HUES6 (cell line): Measurements from ENCODE around the gene ZNF829.
A peak's percentile ranks its signal among the peaks of the same experiment; 100 is the strongest.

Experiments used
- H3K27ac ChIP-seq: 2 replicates; pipeline ENCODE4 v1.7.0; 2013; ENCODE audit warnings: low read depth, mild to moderate bottlenecking, low read length, inconsistent platforms
- H3K27me3 ChIP-seq: 2 replicates; pipeline ENCODE4 v1.6.1; 2013; ENCODE audit warnings: low read length; ENCODE audit not compliant: control insufficient read depth, insufficient read depth
- H3K36me3 ChIP-seq: 2 replicates; pipeline ENCODE4 v1.6.1; 2013; ENCODE audit warnings: low read length; ENCODE audit not compliant: control insufficient read depth, insufficient read depth
- H3K4me1 ChIP-seq: 2 replicates; pipeline ENCODE4 v1.6.1; 2013; ENCODE audit warnings: low read length; ENCODE audit not compliant: control insufficient read depth, insufficient read depth
- H3K4me3 ChIP-seq: 2 replicates; pipeline ENCODE4 v1.5.1; 2013; ENCODE audit warnings: low read depth, low read length
- H3K9ac ChIP-seq: one replicate; pipeline ENCODE4 v1.6.1; 2013; ENCODE audit warnings: mild to moderate bottlenecking, low read length
- H3K9me3 ChIP-seq: 2 replicates; pipeline ENCODE4 v1.6.1; 2013; ENCODE audit warnings: low read depth, low read length; ENCODE audit not compliant: control insufficient read depth, insufficient read depth

ZNF829 gene

GRCh38 chr19:36891768-36892357, 24.2 kb downstream of the ZNF829 start:
- H3K4me1 ChIP-seq: no peaks in the 10 kb centered on the region
- peaks cover 36% of the 10 kb centered on the region for H3K36me3 ChIP-seq
- no peak overlapping the region for H3K27ac ChIP-seq
- H3K4me3 ChIP-seq: no peak overlapping the region
- H3K27me3 ChIP-seq: no peaks in the 10 kb centered on the region
- H3K9ac ChIP-seq: no peak overlapping the region
- peaks cover 79% of the 10 kb centered on the region for H3K9me3 ChIP-seq

GRCh38 chr19:36876993-36877938, 38.8 kb downstream of the ZNF829 start:
- Histone ChIP-seq H3K4me1 (no peaks in the 10 kb centered on the region), H3K36me3 (peaks cover 26% of the 10 kb centered on the region), H3K4me3 (no peak overlapping the region), H3K27ac (no peak overlapping the region), H3K9me3 (peaks cover 72% of the 10 kb centered on the region), H3K27me3 (no peaks in the 10 kb centered on the region), H3K9ac (no peak overlapping the region)

GRCh38 chr19:36851898-36852297, 64.2 kb downstream of the ZNF829 start:
- peaks cover 11% of the 10 kb centered on the region; the same call in 1 of the 2 replicates for H3K9me3 ChIP-seq
- H3K27me3 ChIP-seq: no peaks in the 10 kb centered on the region
- no peak overlapping the region for H3K9ac ChIP-seq
- peaks cover 18% of the 10 kb centered on the region for H3K36me3 ChIP-seq
- peak overlapping the region; percentile 84 for H3K4me3 ChIP-seq
- no peaks in the 10 kb centered on the region; the same call in 1 of the 2 replicates for H3K4me1 ChIP-seq
- H3K27ac ChIP-seq: no peak overlapping the region

GRCh38 chr19:36850559-36851442, 65.3 kb downstream of the ZNF829 start, which contains the start of gene ZNF345:
Gene ZNF345 (plus strand): TSS chr19:36850876. CDS start chr19:36876831, 25,955 bp downstream.
- H3K9me3 ChIP-seq: peaks cover 9% of the 10 kb centered on the region; the same call in 1 of the 2 replicates
- peak within 1 kb of the TSS; percentile 78 for H3K9ac ChIP-seq
- H3K27ac ChIP-seq: peak within 1 kb of the TSS; percentile 32; the same call in 1 of the 2 replicates
- no peaks in the 10 kb centered on the region; the same call in 1 of the 2 replicates for H3K4me1 ChIP-seq
- peaks cover 16% of the 10 kb centered on the region for H3K36me3 ChIP-seq
- H3K4me3 ChIP-seq: peak within 1 kb of the TSS; percentile 84
- H3K27me3 ChIP-seq: no peaks in the 10 kb centered on the region

GRCh38 chr19:36849701-36850558, 66.2 kb downstream of the ZNF829 start:
- H3K27ac ChIP-seq: peak overlapping the region; percentile 32; the same call in 1 of the 2 replicates
- H3K27me3 ChIP-seq: no peaks in the 10 kb centered on the region
- peaks cover 11% of the 10 kb centered on the region for H3K36me3 ChIP-seq
- H3K4me3 ChIP-seq: peak overlapping the region; percentile 84
- H3K4me1 ChIP-seq: no peaks in the 10 kb centered on the region; the same call in 1 of the 2 replicates
- H3K9me3 ChIP-seq: peaks cover 7% of the 10 kb centered on the region; the same call in 1 of the 2 replicates
- H3K9ac ChIP-seq: peak overlapping the region; percentile 78

GRCh38 chr19:36847968-36848367, 68.1 kb downstream of the ZNF829 start:
- Histone ChIP-seq H3K4me1 (no peaks in the 10 kb centered on the region; the same call in 1 of the 2 replicates), H3K36me3 (peaks cover 8% of the 10 kb centered on the region), H3K9me3 (peaks cover 5% of the 10 kb centered on the region; the same call in 1 of the 2 replicates), H3K4me3 (no peak overlapping the region), H3K9ac (no peak overlapping the region), H3K27me3 (no peaks in the 10 kb centered on the region), H3K27ac (no peak overlapping the region)

GRCh38 chr19:36838784-36839324, 77.2 kb downstream of the ZNF829 start:
- Histone ChIP-seq H3K4me1 (no peaks in the 10 kb centered on the region), H3K4me3 (peak overlapping the region; percentile 76), H3K9ac (peak overlapping the region; percentile 89), H3K27me3 (no peaks in the 10 kb centered on the region), H3K27ac (peak overlapping the region; percentile 45; the same call in 1 of the 2 replicates), H3K9me3 (peaks cover 20% of the 10 kb centered on the region; the same call in 1 of the 2 replicates), H3K36me3 (peaks cover 7% of the 10 kb centered on the region)
